GM18502 (cell line): Measurements from ENCODE around the gene ANO10.

Source experiments
- ATAC-seq: cut with Tn5 transposase; IDR thresholded peaks from one replicate; pipeline ENCODE4 v1.9.1; 2021; ENCODE audit warnings: mild to moderate bottlenecking; ENCODE audit not compliant: unreplicated experiment, poor library complexity

Gene ANO10

GRCh38 chr3:43330981-43331380 lies 290.8 kb downstream of the ANO10 start:
- no peak for ATAC-seq

GRCh38 chr3:43328653-43329052 lies 293.2 kb downstream of the ANO10 start:
- ATAC-seq = no peak

GRCh38 chr3:43327582-43327979 lies 294.2 kb downstream of the ANO10 start:
- ATAC-seq = no peak

- no peak for ATAC-seq
Observed at GRCh38 chr3:43326891-43327581, 294.8 kb downstream of the ANO10 start.

- ATAC-seq = no peak
Observed at GRCh38 chr3:43323541-43323940, 298.3 kb downstream of the ANO10 start.

- no peak for ATAC-seq
Observed at GRCh38 chr3:43320288-43320687, 301.5 kb downstream of the ANO10 start.

GRCh38 chr3:43319794-43320193 lies 302.0 kb downstream of the ANO10 start:
- no peak for ATAC-seq

- ATAC-seq = no peak
Observed at GRCh38 chr3:43319376-43319775, 302.4 kb downstream of the ANO10 start.

GRCh38 chr3:43317461-43318316 lies 304.1 kb downstream of the ANO10 start:
- ATAC-seq = no peak

GRCh38 chr3:43316783-43317460 lies 304.9 kb downstream of the ANO10 start:
- ATAC-seq = no peak
